ENCODE measurements around the gene APPBP2.

Gene APPBP2

GRCh38 chr17:60393840-60394723, 132.0 kb downstream of the APPBP2 start:
- DNase-seq (ENCODE audit: low spot score): no peak
